Measurements from ENCODE around the gene CEP192.

- TF ChIP-seq CTCF (IDR thresholded peaks at IDR 0.05; ENCODE audit: insufficient read depth, low read depth, low read length), result no peak
- no peak for TF ChIP-seq EZH2 (IDR thresholded peaks at IDR 0.05; ENCODE audit: insufficient read depth, low read length)
Measured at GRCh38 chr18:13051159-13051558, 60.0 kb downstream of the CEP192 start.
